Measurements from ENCODE around the gene CKS2.

DNA sequence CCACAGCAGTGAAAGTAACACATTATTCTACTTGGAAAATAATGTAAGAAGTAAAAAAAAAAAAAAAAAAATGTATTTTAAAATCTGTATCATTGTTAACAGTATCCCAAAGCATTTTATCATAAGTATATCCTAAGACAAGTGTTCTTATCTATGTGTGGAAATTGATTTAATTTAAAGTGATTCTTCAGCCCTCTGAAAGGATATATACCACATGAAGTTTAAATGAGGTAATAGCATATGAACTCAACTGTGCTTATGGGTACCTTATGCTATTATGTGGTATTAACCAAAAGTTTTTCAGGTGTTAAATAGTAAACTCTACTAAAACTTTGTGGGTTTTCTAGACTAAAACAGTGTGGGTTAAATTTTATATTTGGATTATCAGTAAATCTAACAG, 4.5 kb downstream of the CKS2 start:
- TF ChIP-seq, protein P1, sequence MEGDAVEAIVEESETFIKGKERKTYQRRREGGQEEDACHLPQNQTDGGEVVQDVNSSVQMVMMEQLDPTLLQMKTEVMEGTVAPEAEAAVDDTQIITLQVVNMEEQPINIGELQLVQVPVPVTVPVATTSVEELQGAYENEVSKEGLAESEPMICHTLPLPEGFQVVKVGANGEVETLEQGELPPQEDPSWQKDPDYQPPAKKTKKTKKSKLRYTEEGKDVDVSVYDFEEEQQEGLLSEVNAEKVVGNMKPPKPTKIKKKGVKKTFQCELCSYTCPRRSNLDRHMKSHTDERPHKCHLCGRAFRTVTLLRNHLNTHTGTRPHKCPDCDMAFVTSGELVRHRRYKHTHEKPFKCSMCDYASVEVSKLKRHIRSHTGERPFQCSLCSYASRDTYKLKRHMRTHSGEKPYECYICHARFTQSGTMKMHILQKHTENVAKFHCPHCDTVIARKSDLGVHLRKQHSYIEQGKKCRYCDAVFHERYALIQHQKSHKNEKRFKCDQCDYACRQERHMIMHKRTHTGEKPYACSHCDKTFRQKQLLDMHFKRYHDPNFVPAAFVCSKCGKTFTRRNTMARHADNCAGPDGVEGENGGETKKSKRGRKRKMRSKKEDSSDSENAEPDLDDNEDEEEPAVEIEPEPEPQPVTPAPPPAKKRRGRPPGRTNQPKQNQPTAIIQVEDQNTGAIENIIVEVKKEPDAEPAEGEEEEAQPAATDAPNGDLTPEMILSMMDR (conservative IDR thresholded peaks at IDR 0.05): no peak
- TF ChIP-seq EZH2 (IDR thresholded peaks at IDR 0.05; ENCODE audit: low read depth): no peak
